NOMO-1 treated with dmso at 0.1 percent for 144 hours (cell line): Measurements from ENCODE around the gene RBMS3.
A peak's percentile ranks its signal among the peaks of the same experiment; 100 is the strongest.

ENCODE experiments used
- DNase-seq: peaks from one replicate; lab custom pipeline; 2025; ENCODE audit not compliant: unreplicated experiment; lab: John Stamatoyannopoulos, UW

Gene RBMS3

GRCh38 chr3:29701326-29701983, 420.6 kb downstream of the RBMS3 start:
- DNase-seq, result no peak

GRCh38 chr3:29705906-29706844, 425.3 kb downstream of the RBMS3 start:
- DNase-seq, result no peak

- no peak for DNase-seq
These were observed 428.0 kb downstream of the RBMS3 start for GRCh38 chr3:29708884-29709283.

GRCh38 chr3:29711255-29711771, 430.4 kb downstream of the RBMS3 start:
- DNase-seq, result no peak

- DNase-seq, result no peak
These were observed 435.3 kb downstream of the RBMS3 start for GRCh38 chr3:29716213-29716612.

- DNase-seq, result no peak
These were observed 437.8 kb downstream of the RBMS3 start for GRCh38 chr3:29718661-29719065.

- DNase-seq, result no peak
These were observed 439.8 kb downstream of the RBMS3 start for GRCh38 chr3:29720665-29721064.

- no peak for DNase-seq
These were observed 440.9 kb downstream of the RBMS3 start for GRCh38 chr3:29721789-29722188.

GRCh38 chr3:29731050-29731449, 450.2 kb downstream of the RBMS3 start:
- no peak for DNase-seq

GRCh38 chr3:29741231-29741630, 460.4 kb downstream of the RBMS3 start:
- DNase-seq, result no peak

- DNase-seq, result no peak
These were observed 464.5 kb downstream of the RBMS3 start for GRCh38 chr3:29745232-29745870.

- DNase-seq, result no peak
These were observed 465.4 kb downstream of the RBMS3 start for GRCh38 chr3:29746163-29746760.

- no peak for DNase-seq
These were observed 467.1 kb downstream of the RBMS3 start for GRCh38 chr3:29747991-29748390.

- no peak for DNase-seq
These were observed 470.9 kb downstream of the RBMS3 start for GRCh38 chr3:29751647-29752314.

GRCh38 chr3:29754346-29754745, 473.5 kb downstream of the RBMS3 start:
- no peak for DNase-seq

GRCh38 chr3:29755416-29755815, 474.5 kb downstream of the RBMS3 start:
- DNase-seq, result no peak

- DNase-seq, result no peak
These were observed 476.3 kb downstream of the RBMS3 start for GRCh38 chr3:29757054-29757777.

- DNase-seq, result no peak
These were observed 477.2 kb downstream of the RBMS3 start for GRCh38 chr3:29758108-29758433.

- DNase-seq, result peak; percentile 60
These were observed 477.8 kb downstream of the RBMS3 start for GRCh38 chr3:29758434-29759322.
